HEK293T (cell line): ENCODE data around the gene MBOAT1.

Experiments
- ARNT ChIP-seq: fragments of 450-650 bp; IDR thresholded peaks from 2 replicates; pipeline ENCODE4 v1.6.1; 2017; ENCODE audit warnings: mild to moderate bottlenecking
- BHLHE40 ChIP-seq: fragments of 450-650 bp; IDR thresholded peaks from 2 replicates; pipeline ENCODE4 v1.6.1; 2016; ENCODE audit warnings: mild to moderate bottlenecking, moderate library complexity, borderline replicate concordance
- HDGF ChIP-seq: fragments of 450-650 bp; IDR thresholded peaks from 2 replicates; pipeline ENCODE4 v1.6.1; 2017; ENCODE audit warnings: antibody characterized with exemption, borderline replicate concordance
- L3MBTL2 ChIP-seq: fragments of 450-650 bp; conservative IDR thresholded peaks from 2 replicates; pipeline ENCODE4 v1.6.1; 2016; ENCODE audit warnings: mild to moderate bottlenecking
- SP1 ChIP-seq: fragments of 450-650 bp; IDR thresholded peaks from 2 replicates; pipeline ENCODE4 v1.6.1; 2017

DNA sequence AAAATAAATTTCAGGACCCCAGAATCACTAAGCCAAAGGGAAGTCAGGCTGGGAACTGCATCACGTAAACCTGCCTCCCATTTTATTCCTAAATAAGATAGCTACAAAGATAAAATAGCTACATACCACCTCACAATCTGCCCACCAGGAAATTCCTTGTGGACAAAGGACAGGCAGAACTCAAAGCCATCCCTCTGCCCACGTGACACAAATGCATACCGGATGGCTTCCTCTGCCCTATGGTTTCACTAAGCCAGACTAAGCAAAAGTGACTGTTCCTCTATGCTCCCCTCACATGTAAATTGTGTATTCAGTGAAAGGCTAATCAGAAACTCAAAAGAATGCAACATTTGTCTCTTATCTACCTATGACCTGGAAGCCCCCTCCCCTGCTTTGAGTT lies 15.0 kb downstream of the MBOAT1 start:
- TF ChIP-seq L3MBTL2 = no peak
- no peak for TF ChIP-seq SP1
- no peak for TF ChIP-seq ARNT
- no peak for TF ChIP-seq BHLHE40
- no peak for TF ChIP-seq HDGF
